Loucy (cell line): ENCODE measurements around the gene IL17B.

Experiments
- H2AFZ ChIP-seq: fragments of 200-600 bp; sonication (generic); 2 replicates; pipeline ENCODE4 v1.6.0; 2016; ENCODE audit warnings: antibody characterized with exemption, mild to moderate bottlenecking, low read length, moderate library complexity
- H3F3A ChIP-seq: fragments of 200-600 bp; 2 replicates; pipeline ENCODE4 v1.6.0; 2016; ENCODE audit warnings: antibody characterized with exemption, low read depth, mild to moderate bottlenecking
- H3K27me3 ChIP-seq: fragments of 200-600 bp; sonication (generic); 2 replicates; pipeline ENCODE4 v1.6.1; 2014; ENCODE audit warnings: low read length, mild to moderate bottlenecking; ENCODE audit not compliant: insufficient read depth, poor library complexity, severe bottlenecking
- H3K36me3 ChIP-seq: fragments of 200-600 bp; sonication (generic); 2 replicates; pipeline ENCODE4 v1.6.1; 2016; ENCODE audit warnings: low read length; ENCODE audit not compliant: insufficient read depth
- H3K4me1 ChIP-seq: fragments of 200-600 bp; sonication (generic); 2 replicates; pipeline ENCODE4 v1.5.1; 2014; ENCODE audit warnings: low read length, mild to moderate bottlenecking; ENCODE audit not compliant: insufficient read depth, poor library complexity, severe bottlenecking
- H3K4me2 ChIP-seq: fragments of 200-600 bp; sonication (generic); 2 replicates; pipeline ENCODE4 v1.6.0; 2014; ENCODE audit warnings: antibody characterized with exemption, low read length, low read depth, mild to moderate bottlenecking; ENCODE audit not compliant: poor library complexity, severe bottlenecking
- H3K4me3 ChIP-seq: fragments of 200-600 bp; sonication (generic); 2 replicates; pipeline ENCODE4 v1.5.1; 2014; ENCODE audit warnings: low read length, mild to moderate bottlenecking, mixed read lengths; ENCODE audit not compliant: poor library complexity, severe bottlenecking
- H3K79me2 ChIP-seq: fragments of 200-600 bp; sonication (generic); 2 replicates; pipeline ENCODE4 v1.6.1; 2014; ENCODE audit warnings: low read length; ENCODE audit not compliant: insufficient read depth
- H3K9ac ChIP-seq: fragments of 200-600 bp; sonication (generic); 2 replicates; pipeline ENCODE4 v1.6.0; 2014; ENCODE audit warnings: mild to moderate bottlenecking, low read depth, low read length, moderate library complexity; ENCODE audit not compliant: poor library complexity, severe bottlenecking
- H3K9me2 ChIP-seq: fragments of 200-600 bp; sonication (generic); replicated peaks from 2 replicates; pipeline ENCODE4 v1.6.1; 2016; ENCODE audit warnings: low read depth, low read length, mixed read lengths
- H3K9me3 ChIP-seq: fragments of 200-600 bp; sonication (generic); 2 replicates; pipeline ENCODE4 v1.6.1; 2014; ENCODE audit warnings: mild to moderate bottlenecking, antibody characterized with exemption, low read length, low read depth; ENCODE audit not compliant: insufficient read depth
- H4K20me1 ChIP-seq: fragments of 200-600 bp; sonication (generic); 2 replicates; pipeline ENCODE4 v1.6.0; 2014; ENCODE audit warnings: antibody characterized with exemption, low read length, mild to moderate bottlenecking; ENCODE audit not compliant: insufficient read depth, poor library complexity, severe bottlenecking
- CTCF ChIP-seq: fragments of 200-600 bp; sonication (generic); conservative IDR thresholded peaks from 2 replicates; pipeline ENCODE4 v1.5.1; 2014; ENCODE audit warnings: mild to moderate bottlenecking, antibody characterized with exemption, low read length
- EZH2phosphoT487 ChIP-seq: fragments of 200-600 bp; IDR thresholded peaks from 2 replicates; pipeline ENCODE4 v1.6.1; 2018; ENCODE audit warnings: antibody characterized with exemption, mild to moderate bottlenecking, moderate library complexity, borderline replicate concordance

The IL17B gene

DNA sequence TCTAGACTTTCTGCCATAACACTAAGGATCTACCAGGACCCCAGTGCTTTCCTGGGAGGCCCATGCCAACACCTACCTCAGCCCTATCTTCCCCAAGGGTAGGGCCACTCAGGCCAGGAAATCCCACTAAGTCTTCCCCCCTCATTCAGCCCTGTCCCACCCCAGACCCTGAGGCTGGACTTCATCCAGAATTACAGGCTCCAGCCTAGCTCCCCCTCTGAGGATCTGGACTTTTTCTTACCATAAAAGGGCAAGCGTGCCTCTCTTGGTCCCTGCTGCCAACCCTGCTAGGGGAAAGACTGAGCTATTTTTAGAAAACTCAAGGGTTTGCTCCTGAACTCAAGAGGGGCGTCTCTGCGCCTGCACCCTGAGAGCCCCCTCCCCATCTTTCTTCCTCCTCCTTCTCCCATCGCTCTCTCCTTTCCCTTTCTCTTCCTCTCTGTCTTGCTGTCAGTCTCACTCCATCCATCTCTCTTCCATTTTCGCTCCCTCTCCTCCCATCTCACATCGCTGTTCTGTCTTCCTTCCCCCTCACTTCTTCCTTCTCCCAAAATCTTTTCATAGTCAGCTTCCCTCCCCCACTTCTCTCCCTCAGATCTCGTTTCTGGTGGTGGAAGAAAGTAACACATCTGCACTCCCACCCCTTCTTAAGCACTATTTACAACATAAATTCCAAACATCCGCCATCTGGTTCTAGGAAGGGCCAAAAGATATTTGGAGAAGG, 38.1 kb upstream of the IL17B start:
- Histone ChIP-seq H3K4me2 (no peak overlapping the region), H3F3A (no peaks in the 10 kb centered on the region), H3K9me2 (no peaks in the 10 kb centered on the region), H4K20me1 (no peaks in the 10 kb centered on the region), H3K4me3 (no peak overlapping the region), H2AFZ (no peak overlapping the region), H3K79me2 (no peaks in the 10 kb centered on the region), H3K36me3 (no peaks in the 10 kb centered on the region), H3K4me1 (peaks cover 6% of the 10 kb centered on the region), H3K9ac (no peak overlapping the region), H3K27me3 (no peaks in the 10 kb centered on the region), H3K9me3 (no peaks in the 10 kb centered on the region)
- no peak for TF ChIP-seq CTCF
- TF ChIP-seq EZH2phosphoT487, result no peak

- Histone ChIP-seq H3K9me3 (no peaks in the 10 kb centered on the region), H3K4me1 (peaks cover 6% of the 10 kb centered on the region), H3K9me2 (no peaks in the 10 kb centered on the region), H3K79me2 (no peaks in the 10 kb centered on the region), H3K27me3 (no peaks in the 10 kb centered on the region), H3K4me2 (no peak overlapping the region), H2AFZ (no peak overlapping the region), H4K20me1 (no peaks in the 10 kb centered on the region), H3K36me3 (no peaks in the 10 kb centered on the region), H3K4me3 (no peak overlapping the region), H3K9ac (no peak overlapping the region), H3F3A (no peaks in the 10 kb centered on the region)
- TF ChIP-seq EZH2phosphoT487 (no peak), CTCF (no peak)
Observed at GRCh38 chr5:149415066-149415967, 36.2 kb upstream of the IL17B start.

- Histone ChIP-seq H4K20me1 (no peaks in the 10 kb centered on the region), H3F3A (no peaks in the 10 kb centered on the region), H3K36me3 (no peaks in the 10 kb centered on the region), H3K27me3 (no peaks in the 10 kb centered on the region), H3K9me2 (no peaks in the 10 kb centered on the region), H3K4me2 (no peak overlapping the region), H3K9ac (no peak overlapping the region), H3K79me2 (no peaks in the 10 kb centered on the region), H3K9me3 (no peaks in the 10 kb centered on the region), H3K4me3 (no peak overlapping the region), H2AFZ (no peak overlapping the region), H3K4me1 (peaks cover under 1% of the 10 kb centered on the region)
- TF ChIP-seq EZH2phosphoT487 (no peak), CTCF (no peak)
Observed at GRCh38 chr5:149414405-149415065, 35.4 kb upstream of the IL17B start.
